Islet precursor cell (in vitro differentiated cells): ENCODE data around the gene ZMYND10.

ENCODE experiments used
- DNase-seq: peaks from one replicate; pipeline ENCODE4 v3.0.0-alpha.2; 2018

ZMYND10 gene

DNA sequence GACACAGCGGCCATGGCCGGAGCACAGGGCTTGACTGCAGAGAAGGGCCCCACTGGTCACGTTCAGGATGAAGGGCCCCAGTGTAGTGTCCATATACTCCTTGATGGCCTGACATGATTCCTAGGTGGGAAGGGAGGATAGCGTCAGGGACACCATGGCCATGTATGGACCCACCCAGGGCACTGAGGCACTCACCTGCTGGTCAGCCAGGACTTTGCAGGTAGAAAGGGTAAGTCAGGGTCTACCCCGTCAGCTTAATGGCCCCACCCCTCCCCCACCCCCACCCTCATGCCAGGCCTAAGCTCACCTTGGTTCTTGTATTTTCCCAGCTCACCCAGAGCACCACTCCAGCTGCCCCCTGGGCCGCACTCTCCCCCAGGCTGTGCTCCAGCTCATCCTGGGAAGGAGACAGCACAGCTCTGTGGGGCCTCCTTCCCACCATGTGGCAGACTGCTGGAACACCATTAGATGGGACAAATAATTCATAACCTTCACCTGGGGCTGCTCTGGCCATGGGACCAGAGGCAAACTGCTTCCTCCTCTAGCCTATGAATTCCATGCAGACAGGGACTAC, 44.8 kb downstream of the ZMYND10 start:
- peak; percentile 45 for DNase-seq

DNA sequence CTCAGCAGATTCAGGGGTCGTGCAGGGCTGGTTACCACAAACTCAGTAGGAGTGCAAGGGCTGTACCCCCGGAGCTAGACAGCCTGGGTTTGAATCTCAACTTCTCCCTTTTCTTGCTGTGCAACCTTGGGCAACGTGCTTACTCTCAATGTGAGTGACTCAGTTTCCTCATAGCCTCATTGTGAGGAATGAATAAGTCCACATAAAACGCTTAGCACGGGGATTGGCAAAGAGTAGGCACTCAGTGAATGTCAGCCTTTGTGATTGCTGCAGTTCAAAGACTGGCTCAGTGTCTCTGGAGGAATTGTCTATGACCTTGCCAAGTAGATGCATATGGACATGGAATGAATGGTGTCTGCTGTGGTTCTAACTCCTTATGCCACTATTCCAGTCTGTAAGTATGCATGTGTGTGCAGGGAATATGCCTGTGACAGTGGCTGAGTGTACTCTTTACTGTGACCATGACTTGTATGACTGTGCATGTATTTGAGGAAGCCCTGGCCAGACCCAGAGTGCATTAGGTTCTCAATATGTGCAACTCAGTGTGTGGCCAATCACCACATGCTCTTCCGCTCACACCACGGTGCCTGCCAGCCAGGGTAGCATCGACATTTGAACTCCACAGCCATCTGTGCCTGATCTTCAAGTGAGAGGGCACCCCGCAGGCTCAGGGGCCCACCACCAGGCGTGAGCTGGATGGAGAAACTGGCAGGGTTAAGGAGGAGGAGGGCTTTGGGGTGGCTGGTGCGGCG, 45.4 kb downstream of the ZMYND10 start:
- peak; percentile 50 for DNase-seq

DNA sequence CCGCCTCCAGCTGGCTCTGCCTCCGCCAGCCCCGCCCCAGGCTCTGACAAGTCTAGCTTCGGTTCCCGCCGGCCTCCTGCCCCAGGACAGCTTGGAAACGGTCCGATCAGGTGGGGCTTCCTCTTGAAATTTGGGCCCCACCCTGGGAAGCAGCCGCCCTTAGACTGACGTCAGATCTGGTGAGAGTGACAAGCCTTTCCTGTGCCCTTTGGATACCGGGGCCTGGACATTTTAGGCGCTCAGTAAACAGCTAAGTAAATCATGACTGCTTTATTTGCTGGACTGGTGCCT, 45.9 kb downstream of the ZMYND10 start:
- no peak for DNase-seq

DNA sequence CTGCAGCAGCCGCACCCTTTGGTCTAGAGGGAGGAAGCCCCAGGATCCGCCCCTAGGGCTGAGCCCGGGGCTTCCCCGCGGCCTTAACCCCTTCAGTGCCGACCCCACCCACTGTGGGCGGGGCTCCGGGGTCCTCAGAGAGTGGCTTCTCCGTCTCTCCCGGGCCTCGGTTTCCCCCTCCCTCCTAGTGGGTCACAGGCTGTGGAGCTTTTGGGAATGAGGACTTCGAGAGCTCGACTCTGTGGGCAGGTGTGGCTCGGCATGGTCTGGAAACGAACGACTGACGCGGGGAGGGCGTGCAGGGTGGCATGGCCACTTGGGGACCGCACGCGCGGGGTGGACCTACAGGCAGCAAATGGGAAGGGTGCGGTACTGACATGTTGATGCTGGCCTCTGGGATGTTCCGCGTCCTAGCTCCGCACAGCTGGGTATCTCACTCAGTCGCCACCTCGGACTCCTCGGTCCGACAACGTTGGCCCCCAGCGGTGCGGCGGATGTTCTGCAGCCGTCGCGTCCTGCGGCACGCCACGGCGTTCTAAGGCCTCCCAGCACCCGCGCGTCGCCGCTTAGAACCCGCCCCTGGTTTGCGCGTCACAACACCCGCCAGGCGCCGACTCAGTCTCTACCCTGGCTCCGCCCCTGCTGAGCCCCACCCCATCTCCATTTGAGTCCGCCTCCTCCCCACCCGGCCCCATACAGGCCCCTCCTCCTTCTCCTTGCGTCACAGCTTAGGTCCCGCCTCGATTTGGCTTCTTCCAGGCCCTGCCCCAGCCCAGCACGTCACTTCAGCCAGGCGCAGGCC, 46.5 kb downstream of the ZMYND10 start, which contains the start of the genes HYAL3 and NAA80:
TSS of gene HYAL3 (minus strand) at position 570 of the 802 bp plus-strand sequence. CDS start 3,803 bp downstream, outside the sequence.
TSS of gene NAA80 (minus strand) at position 570 of the 802 bp plus-strand sequence. CDS start 1,942 bp downstream, outside the sequence.
- DNase-seq, result peak; percentile 100

DNA sequence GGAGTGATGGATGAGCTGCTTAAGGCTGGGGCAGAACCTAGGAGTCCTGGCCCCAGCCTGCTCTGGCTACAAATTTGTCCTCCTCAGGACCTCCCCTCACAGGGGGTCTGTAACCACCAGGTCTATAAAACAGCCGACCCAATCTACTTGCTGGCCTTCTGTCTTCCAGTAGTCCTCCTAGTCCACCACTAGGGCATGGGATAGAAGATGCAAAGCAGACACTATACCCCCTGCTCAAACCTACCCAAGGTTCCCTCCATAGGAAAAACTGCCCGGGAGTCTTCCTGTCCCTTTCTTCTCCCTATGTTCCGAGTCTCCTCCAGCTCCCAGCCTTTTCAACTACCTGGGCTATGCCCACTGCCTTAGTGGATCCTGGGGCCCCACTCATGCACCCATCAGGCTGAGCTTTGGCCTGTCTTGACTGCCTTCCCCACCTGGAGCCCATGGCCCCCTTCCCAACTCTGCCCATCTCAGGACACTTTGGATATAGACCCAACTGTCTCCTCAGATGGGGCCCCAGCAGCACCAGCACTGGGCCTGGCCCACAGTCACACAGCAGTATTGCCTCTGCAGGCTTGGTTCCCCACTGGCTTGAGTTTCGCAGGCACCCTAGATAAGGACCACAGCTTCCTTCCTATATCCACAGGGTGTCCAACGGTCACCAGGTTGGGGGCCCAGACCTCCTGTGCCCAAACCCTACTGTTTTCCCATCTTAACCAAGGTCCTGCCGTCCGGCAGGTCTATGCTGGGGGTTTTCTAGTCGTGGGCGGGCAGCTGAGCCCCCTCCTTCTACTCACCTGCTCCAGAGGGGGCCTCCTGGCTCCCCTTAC, 47.4 kb downstream of the ZMYND10 start:
- peak; percentile 47 for DNase-seq

DNA sequence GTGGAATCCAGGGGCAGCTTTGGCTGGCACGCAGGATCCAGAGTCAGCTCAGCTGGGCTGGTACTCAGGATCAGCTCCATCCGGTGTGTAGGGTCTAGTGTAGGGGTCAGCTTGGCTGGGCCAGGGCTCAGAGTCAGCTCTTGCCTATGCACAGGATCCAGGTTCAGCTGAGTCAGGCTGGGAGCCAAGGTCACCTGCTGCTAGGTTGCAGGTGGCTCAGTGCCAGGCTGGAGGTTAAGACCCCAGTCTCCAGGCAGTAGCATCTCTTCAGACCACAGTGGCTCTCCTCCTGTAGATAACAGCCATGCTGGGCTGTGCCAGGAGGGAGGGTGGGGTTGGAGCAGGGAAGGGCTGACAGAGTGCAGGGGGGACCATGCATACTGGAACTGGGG, 48.2 kb downstream of the ZMYND10 start:
- peak; percentile 39 for DNase-seq

DNA sequence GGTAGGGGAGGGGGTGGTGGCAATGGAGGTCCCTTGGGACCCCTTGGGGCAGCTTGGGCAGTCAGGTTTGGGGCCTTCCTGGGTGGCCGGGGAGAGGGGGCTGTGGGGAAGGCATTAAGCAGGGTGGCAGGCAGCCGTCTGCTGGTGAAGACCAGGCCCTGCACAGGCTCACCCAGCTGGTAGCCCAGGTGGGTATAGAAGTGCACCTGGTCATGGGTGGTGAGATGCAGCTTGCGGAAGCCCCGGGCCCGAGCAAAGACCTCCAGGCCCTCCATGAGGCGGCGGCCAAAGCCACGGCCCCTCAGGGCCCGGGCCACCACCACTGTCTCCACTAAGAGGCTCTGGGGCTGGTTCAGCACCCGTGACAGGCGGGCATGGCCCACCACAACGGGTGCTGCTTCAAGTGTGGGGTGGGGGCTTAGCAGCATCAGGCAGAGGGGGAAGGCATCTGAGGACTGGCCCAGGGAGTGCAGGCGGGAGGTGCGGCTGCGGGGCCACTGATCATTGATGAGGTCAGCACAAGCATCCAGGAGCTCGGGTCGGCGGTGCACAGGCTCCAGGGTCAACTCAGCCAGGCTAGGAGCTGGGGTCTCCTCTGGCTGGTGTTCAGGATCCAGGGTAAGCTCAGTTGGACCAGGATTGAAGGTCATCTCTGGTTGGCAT, 48.7 kb downstream of the ZMYND10 start:
- DNase-seq, result peak; percentile 46

DNA sequence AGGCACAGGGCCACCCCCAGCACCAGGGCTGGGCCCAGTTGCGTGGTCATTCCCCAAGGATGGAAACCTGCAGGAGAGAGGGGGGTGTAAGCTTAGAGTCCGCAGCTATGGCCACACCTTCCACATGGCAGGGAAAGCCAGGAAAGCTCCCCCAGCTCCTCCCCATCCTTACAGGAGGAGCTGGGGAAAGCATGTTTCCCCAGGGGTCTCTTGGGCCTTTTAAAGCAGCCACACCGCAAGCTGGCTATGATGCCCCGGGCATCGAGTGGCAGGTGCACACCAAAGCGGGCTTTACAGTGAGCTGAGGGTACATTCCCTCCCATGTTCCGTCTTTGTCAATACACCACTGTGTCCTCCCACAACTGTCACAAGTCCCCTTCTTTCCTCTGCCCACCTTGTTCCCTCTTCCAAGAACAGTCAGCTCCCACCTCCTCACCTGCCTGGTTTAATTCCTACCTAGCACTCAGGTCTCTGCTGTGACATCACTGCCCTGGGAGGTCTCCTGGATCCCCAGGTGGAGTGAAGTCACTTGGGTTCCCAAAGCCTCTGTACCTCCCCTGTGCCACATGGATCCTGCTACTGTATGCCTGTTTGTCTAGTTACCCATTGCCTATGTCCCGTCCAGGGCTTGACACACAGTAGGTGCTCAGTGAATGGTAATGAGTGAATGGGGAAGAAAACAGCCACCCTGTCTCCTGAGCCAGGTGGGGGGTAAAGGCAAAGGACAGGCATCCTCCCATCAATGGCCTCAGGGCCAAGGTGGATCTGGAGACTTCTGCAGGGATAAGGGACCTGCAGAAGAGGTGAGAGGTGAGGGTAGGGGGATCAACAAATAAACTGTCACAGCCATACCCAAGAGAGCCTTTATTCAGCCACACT, 49.7 kb downstream of the ZMYND10 start:
- DNase-seq, result peak; percentile 32

DNA sequence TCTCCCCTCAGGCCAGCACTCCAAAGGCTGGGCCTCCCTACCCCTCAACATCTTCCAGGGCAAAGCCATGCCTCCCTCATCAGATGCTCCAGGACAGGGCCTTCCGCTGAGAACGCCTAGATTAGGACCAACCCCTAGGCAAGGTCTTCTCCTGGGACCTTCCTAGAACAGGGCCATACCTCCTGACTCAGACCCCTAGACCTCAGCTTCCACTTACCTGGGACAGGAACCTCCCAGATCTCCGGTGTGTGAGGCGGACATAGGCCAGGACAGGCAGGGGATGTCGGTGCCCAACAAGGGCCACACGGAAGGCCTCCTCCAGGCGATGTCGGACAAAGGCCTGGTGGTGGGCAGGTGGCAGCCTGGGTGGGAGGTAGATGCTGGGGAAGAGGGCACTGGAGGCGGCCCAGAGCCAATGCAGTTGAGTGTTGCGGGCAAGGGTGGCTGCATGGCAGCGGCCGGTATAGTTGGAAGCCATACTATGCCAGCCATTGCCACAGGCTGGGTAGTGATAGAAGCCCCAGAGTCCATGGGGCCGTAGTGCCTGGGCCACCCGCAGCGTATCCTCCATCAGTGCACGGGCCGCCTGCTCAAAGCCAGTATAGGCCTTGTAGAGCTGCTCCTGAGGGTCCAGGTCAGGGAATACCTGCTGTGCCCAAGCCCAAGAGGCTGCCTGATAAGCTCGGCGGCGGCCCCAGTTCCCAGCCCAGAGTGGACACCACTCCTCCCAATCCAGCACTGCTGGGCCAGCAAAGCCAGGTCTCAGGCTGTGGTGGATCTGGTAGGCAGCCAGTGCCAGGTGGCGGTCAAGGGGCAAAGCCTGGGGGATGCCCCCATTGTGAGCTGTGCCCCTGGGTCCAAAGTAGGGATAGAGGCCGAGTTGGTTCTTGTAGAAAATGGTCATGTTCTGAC, 50.8 kb downstream of the ZMYND10 start:
- peak; percentile 45 for DNase-seq

DNA sequence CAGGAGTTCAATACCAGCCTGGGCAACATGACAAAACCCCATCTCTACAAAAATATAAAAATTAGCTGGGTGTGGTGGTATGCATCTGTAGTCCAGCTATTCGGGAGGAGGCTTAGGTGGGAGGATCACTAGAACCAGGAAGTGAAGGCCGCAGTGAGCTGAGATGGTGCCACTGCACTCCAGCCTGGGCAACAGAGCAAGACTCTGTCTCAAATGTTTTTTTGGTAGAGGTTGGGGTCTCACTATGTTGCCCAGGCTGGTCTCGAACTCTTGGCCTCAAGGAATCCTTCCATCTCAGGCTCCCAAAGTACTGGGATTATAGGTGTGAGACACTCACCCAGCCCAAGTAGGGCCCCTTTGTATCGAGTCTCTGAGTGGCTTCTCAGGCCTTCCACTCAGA, 51.4 kb downstream of the ZMYND10 start:
- peak; percentile 28 for DNase-seq

DNA sequence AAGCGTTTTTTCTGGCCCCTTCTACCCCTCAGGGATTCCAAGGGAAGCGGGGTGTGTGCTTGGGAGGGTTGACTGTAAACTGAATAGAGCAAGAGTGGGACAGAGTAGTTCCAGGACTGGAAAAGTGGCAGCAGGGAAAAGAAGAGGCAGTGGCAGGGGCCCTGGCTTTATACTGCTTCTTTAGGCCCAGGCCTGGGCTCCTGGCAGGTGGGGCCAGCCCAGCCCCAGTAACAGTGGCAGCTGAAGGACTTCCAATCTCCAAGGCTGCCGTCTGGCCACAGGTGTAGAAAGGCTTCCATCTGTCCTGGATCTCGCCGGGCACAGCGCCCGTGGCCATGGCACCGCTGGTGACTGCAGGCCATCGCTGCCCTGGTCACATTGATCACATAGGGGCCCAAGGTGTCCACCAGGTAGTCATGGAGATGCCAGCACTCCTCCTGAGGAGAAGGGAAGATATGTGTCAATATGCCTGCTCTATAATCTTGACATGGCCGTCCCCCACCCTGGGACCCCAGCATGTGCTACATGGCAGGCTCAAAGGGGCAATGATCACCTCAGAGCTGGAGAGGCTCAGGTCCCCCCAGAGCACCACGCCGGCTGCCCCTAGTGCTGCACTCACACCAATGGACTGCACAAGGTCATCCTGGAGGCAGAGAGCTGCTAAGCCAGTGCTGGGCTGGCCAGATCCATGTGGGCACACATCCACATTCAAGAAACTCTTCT, 52.3 kb downstream of the ZMYND10 start:
- peak; percentile 43 for DNase-seq

DNA sequence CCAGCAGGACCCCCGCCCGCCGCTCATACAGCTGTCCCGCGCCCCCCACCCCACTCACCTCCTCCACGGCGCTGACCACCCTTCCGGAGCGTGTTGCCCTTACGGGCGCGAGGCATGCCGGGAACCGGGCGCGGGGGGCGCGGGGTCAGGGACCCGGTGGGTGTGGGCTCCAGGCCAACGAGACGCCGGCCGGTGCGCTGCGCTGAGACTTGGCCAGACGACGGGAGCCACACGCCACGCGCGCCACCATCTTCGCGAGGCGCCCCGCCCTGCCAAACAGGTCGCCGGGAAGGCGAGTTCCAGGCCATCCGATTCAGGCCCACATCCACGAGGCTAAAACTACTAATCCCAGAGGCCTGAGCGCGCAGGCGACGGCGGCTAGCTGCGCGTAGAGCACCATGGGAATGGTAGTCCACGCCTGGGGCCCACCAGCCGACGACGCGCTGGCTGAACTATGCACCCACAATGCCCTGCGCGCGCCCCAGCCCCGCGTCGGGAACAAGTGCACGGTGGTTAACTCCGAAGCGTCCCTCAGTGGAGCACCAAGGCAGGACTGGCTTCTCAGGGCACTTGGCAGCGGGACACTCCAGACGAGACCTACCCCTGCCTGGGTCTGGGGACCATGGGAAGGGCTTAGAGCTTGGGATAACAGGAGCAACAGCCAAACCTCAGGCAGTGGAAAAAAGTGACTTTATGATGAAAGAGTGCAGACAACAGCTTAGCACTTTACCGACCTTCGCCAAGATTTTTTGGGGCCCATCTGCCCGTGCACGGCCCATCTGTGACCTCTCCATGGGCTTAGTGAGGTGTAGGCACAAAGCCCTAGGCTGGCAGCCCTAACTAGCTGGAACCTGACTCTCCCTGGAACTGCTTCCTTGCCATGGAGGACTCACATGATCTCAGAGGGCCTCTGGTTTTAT, 53.1 kb downstream of the ZMYND10 start, which contains the start of gene IFRD2:
TSS of gene IFRD2 (minus strand) at position 271 of the 920 bp plus-strand sequence. CDS start at position 116, 155 bp downstream.
- peak; percentile 99 for DNase-seq
